ENCODE data around the gene PDE4B.
"Not testable (repeated sequence)": the region's sequence is repeated elsewhere in the genome, so short reads cannot be mapped to it uniquely, and the experiment has no call there.

Gene PDE4B

DNA sequence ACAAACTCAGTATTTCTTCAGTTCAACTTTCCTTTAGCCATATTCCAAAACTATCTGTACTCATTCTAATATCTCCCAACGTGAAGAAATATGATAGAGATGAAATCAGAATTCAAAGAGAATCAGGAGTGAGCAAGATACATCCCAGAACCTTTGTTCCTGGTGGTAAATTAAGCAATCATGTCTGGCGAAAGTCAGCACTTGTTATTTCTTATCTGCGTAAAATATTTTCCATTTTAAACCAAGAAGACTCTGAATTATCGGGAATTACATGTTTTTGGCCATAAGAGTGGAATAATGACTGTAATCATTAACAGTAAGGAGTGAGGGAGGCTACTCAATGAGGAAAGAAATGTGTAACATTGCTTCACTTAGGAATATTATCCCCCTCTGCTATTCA, 253.7 kb downstream of the PDE4B start:
- no peak for DNase-seq (ENCODE audit: low read depth in 2 of 3, low spot score in 1 of 3)

DNA sequence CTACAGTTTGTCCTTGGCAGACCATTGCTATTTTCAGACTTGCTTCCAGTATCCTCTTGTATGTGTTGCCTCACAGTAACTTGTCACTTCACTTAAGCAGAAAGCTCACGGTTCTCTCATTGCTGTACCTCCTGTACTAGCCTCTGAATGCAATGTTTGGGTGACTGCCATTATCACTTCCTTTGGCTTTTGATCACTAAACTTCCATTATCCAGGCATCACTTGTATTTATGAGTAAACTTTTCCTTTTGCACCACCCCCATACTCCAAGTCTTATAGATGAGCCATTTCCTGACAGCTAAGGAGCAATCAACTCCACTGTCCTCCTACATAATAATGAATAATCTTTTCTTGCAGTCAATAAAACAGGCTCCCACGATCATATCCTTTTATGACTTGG, 255.3 kb downstream of the PDE4B start:
- DNase-seq (ENCODE audit: low read depth in 2 of 3, low spot score in 1 of 3) = no peak

DNA sequence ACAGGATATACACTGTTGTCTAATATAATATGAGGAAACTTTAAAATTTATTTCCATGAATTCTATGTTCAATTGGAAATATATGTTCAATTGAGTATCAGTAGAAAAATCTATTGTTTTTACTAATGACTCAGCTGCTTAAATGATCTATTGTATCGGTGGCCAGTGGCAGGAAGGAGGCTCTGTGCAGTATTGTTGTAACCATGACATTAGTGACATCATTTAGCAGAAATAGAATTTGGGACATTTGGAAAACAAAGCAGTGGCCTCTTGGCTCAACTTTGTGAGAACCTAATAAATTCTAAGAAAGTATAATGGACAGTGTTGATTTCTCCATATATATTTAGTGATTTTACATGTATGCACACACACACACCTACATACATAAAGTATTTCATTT, 257.4 kb downstream of the PDE4B start:
- DNase-seq (ENCODE audit: low read depth in 2 of 3, low spot score in 1 of 3) = no peak

- DNase-seq (ENCODE audit: low read depth in 2 of 3, low spot score in 1 of 3) = no peak
Measured at GRCh38 chr1:66050633-66051032, 257.9 kb downstream of the PDE4B start.

- no peak for DNase-seq (ENCODE audit: low read depth in 2 of 3, low spot score in 1 of 3)
Measured at GRCh38 chr1:66055092-66055491, 262.4 kb downstream of the PDE4B start.

- not testable (repeated sequence) for DNase-seq (ENCODE audit: low read depth in 2 of 3, low spot score in 1 of 3)
Measured at GRCh38 chr1:66057448-66057847, 264.8 kb downstream of the PDE4B start.

DNA sequence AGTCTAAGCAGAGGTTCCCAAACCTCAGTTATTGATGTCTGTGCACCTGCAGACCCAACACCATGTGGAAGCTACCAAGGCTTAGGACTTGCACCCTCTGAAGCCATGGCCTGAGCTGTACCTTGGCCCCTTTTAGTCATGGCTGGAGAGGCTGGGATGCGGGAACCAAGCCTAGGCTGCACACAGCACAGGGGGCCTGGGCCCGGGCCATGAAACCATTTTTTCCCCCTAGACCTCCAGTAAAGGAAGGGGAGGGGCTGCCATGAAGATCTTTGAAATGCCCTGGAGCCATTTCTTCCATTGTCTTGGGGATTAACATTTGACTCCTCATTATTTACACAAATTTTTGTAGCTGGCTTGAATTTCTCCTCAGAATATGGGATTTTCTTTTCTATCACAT, 265.9 kb downstream of the PDE4B start:
- no peak for DNase-seq (ENCODE audit: low read depth in 2 of 3, low spot score in 1 of 3)

DNA sequence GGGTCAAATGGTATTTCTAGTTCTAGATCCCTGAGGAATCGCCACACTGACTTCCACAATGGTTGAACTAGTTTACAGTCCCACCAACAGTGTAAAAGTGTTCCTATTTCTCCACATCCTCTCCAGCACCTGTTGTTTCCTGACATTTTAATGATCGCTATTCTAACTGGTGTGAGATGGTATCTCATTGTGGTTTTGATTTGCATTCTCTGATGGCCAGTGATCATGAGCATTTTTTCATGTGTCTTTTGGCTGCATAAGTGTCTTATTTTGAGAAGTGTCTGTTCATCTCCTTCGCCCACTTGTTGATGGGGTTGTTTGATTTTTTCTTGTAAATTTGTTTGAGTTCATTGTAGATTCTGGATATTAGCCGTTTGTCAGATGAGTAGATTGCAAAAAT, 274.5 kb downstream of the PDE4B start:
- DNase-seq (ENCODE audit: low read depth in 2 of 3, low spot score in 1 of 3) = not testable (repeated sequence)

DNA sequence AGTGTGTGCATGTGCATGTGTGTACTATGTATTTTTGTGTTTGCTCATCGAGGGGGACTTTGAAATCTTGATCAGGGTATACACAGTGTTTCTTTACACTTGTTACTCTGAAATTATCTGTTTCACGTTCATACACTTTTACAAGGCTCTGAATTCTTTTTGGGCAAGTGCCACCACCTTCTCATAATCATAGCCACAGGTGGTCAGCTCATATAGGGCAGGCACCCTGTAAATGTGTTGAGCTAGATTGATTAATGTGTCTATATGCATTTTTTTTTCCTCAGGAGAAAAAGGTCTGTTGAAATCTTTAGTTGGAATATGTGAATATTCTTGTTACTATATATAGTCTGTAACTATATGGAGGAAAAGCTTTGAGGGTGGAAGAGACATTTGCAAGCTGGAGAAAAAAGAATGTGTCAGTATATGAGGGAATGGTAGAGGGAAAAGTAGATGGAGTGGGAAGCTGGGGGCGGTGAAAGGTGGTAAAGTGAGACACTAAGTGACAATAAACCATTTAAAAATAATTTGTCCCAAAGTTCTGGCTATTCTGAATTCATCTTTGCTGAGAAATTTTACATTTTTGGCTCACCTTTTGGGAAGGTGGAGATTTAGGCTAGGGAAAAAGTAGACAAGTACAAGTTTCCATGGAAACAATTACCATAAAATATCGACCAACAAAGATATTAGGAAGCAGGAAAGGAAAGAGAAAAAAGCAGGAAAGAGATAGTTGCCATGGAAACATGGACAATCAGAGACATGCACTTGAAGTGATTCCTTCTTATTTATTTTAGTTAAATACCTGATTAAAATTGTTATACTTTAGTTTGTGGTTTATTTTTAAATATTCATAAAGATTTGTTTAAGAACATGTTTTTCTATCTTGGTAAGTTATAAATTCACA, 277.5 kb downstream of the PDE4B start:
- no peak for DNase-seq (ENCODE audit: low read depth in 2 of 3, low spot score in 1 of 3)

DNA sequence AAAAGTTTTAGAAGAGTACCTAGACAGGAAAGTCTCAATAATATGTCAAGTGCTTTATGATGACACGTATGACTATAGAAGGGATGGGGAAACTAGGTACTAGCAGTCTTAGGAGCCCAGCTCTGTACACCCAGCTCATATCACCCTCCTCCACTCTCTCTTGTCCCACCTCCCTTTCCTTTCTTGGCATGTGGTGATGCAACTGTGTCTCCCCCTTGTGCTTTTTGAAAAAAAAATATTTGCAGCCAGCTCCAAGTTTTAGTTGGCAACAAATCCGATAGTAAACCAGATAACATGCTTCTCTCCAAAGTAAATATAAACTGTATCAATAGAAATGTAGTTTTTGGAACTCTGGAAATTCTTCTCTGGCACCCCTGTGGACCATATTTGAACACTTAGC, 280.7 kb downstream of the PDE4B start:
- DNase-seq (ENCODE audit: low read depth in 2 of 3, low spot score in 1 of 3) = no peak

- DNase-seq (ENCODE audit: low read depth in 2 of 3, low spot score in 1 of 3) = no peak
Measured at GRCh38 chr1:66074147-66074546, 281.5 kb downstream of the PDE4B start.

DNA sequence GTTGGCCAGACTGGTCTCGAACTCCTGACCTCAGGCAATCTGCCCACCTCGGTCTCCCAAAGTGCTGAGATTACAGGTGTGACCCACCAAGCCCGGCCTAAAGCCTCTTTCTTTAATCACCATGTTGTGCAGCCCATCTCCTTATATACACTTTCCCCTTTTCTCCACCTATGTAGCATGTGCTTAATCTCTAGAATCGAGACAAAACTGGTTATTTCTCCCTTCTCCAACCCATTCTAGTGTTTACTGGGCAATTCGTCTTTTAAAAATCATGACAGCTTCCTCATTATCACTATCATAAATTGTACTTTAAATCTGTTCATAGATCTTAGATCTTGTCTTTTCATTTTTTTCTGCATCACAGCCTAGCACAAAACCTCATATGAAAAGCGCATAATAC, 285.7 kb downstream of the PDE4B start:
- no peak for DNase-seq (ENCODE audit: low read depth in 2 of 3, low spot score in 1 of 3)

GRCh38 chr1:66083003-66083402, 290.3 kb downstream of the PDE4B start:
- DNase-seq (ENCODE audit: low read depth in 2 of 3, low spot score in 1 of 3) = no peak

GRCh38 chr1:66084442-66084841, 291.7 kb downstream of the PDE4B start:
- DNase-seq (ENCODE audit: low read depth in 2 of 3, low spot score in 1 of 3) = no peak

DNA sequence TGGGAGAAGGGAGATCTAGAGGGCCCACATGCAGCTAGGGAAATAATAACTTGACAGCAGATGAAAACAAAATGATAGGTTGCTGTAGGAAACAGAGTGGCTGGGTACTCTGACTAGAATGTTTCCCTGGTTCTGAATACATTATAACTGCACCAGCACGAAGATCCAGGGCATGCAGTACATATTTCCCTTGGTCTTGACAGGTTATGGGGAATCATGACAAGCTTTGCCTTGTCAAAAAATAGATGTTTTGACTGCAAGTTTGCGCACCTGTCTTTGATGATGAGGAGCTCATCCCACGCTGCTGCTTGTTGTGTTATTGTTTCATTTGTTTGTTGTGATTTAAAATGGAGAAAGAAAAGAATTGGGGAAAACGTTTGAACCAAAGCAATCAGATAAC, 292.9 kb downstream of the PDE4B start:
- no peak for DNase-seq (ENCODE audit: low read depth in 2 of 3, low spot score in 1 of 3)

DNA sequence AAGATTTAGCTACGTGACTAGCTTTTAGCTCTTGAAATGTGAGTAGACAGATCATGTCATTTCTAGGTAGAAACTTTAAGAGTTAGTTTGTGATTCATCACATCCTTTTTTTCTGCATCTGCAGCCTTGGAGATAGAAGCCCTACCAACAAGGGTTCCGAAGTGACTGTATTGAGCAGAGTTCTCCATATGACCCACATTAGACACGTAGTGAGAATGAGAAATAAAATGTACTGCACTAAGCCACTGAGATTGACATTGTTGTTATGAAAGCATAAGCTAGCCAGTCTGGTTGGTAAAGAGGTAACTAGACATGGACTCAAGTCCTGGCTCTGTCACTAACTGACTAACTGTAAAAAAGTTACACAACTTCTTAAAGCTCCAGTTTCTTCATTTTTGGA, 296.1 kb downstream of the PDE4B start:
- DNase-seq (ENCODE audit: low read depth in 2 of 3, low spot score in 1 of 3) = no peak

DNA sequence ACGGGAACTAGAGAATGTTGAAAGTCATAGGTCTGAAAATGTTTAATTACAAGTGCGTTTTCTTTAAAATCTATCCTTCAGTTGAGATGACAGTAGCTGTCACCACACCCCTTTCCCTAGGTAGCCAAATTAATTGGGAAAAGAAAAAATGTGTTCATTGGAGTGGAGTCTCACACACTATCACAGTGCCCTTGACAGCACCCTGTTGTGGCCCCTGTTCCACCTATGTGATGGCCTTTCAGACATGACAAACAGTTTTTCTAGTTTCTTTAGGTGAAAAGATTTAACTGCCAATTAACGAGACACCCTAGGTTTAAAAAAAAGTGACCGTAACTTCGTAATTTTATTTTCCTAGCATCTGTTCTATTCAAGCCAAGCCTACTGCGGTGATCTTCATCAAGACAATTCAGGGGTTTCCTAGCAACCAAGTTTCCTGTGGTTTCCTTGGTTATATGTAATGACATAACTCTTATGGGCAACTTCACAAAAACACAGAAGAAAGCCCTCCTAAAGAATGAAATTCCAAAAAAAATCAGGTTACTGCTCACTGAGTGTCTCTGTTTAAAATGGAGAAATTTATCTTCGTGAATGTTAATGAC, 298.3 kb downstream of the PDE4B start:
- no peak for DNase-seq (ENCODE audit: low read depth in 2 of 3, low spot score in 1 of 3)

GRCh38 chr1:66095190-66095589, 302.5 kb downstream of the PDE4B start:
- DNase-seq (ENCODE audit: low read depth in 2 of 3, low spot score in 1 of 3) = no peak

GRCh38 chr1:66100959-66101358, 308.3 kb downstream of the PDE4B start:
- not testable (repeated sequence) for DNase-seq (ENCODE audit: low read depth in 2 of 3, low spot score in 1 of 3)

- DNase-seq (ENCODE audit: low read depth in 2 of 3, low spot score in 1 of 3) = not testable (repeated sequence)
Measured at GRCh38 chr1:66104076-66104475, 311.4 kb downstream of the PDE4B start.

GRCh38 chr1:66108624-66109023, 315.9 kb downstream of the PDE4B start:
- DNase-seq (ENCODE audit: low read depth in 2 of 3, low spot score in 1 of 3) = no peak

- DNase-seq (ENCODE audit: low read depth in 2 of 3, low spot score in 1 of 3) = no peak
Measured at GRCh38 chr1:66112744-66113400, 320.2 kb downstream of the PDE4B start.

Measured in stimulated activated CD4-positive, alpha-beta T cell treated with anti-CD3 and anti-CD28 coated beads, Interleukin-12 subunit alpha, Interleukin-12 subunit beta, amount 100 ng/mL, for 48 hours (primary cell).